Glomerular visceral epithelial cell (primary cell): Measurements from ENCODE around the gene NHEJ1.

Experiments
- DNase-seq: peaks from one replicate; pipeline ENCODE4 v3.0.0-alpha.2; 2016; ENCODE audit errors: extremely low spot score

The NHEJ1 gene

DNA sequence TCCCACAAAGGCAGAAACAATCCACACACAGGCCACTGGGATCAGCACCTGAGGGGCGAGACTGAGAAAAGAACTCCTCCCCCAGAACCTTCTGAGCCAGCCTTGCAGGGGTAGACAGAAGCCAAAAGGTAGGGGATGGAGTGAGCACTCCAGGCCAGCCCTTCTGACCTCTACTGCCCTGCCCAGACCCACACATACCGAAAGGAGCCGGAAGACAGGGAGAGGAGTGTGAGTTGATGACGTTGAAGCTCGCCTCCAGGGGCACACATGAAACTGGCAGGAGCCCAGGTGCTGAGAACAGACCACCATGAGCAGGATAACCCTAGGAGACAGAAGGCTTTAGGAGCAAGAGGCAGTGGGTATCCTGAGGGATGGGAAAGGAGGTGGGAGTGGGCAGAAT, 7.4 kb upstream of the NHEJ1 start:
- no peak for DNase-seq

DNA sequence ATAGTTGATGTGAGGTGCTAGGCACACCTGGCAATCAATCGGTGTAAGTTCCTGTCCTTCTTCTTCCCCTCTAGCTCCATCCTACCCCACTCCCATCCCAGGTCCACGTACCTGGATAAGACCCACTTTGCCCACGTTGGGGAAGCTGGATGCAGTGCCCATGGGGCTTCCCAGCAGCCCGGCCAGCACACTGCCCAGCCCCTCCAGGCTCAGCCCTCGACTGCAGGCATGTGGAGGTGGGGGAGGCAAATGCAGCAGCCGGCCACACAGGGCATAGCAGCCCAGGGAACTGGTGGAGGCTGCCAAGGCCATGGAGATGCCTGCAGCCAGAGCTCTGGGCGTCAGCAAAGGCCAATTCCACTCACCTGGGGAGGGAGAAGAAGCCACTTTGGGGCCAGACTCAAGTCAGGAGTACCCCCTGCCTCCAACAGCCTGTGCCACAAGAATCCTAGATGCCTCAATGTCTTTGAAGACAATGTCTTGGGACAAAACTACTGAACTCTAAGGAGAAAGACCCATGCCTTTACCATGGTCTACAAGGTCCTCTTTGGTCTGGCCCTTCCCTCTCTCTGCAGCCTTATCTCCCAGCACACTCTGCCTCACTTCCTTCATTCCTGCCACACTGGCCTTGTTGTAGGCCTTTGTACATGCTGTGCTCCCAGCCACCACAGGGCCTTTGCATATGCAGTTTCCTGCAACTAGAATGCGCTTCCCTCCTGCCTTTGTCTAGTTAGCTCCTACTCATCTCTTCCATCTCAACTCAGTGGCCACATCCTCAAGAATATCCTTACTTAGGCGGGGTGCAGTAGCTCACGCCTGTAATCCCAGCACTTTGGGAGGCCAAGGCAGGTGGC, 4.7 kb upstream of the NHEJ1 start:
- DNase-seq, result no peak

DNA sequence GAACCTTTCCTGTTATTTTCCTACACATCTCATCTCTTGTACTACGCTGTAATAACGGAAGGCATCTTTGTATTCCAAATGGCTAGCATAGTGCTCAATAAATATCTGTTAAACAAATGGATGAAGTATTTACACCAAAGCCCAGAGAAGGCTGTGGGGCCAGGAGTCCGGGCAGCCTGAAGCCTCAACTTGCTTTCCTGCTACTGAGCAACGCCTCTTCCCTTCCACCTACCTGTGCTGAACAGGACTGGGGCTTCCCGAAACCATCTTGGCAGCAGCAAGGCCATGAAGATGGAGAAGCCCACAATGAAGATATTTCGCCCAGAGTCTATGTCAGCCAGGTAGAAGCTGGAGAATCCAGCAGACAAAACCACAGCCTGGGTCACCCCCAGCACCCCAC, 2.5 kb upstream of the NHEJ1 start:
- DNase-seq, result no peak

DNA sequence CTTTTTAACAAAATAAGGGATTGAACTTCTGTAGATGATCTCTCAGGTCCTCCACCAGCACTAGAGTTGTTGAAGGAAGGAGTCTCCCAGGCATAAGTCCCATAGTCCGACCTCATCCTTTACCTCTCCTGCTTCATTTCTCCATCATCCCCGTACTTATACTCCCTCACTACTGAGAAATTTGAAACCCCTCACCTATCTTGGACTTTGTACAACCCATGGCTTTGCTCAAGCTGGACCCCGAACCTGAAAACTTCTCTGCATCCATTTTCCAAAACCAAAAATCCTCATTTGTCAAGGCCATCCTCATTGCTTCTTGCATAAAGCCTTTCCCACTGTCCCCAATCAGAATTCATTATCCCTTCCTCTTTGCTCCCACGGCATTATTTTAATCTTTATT, 482 bp upstream of the NHEJ1 start:
- no peak for DNase-seq

DNA sequence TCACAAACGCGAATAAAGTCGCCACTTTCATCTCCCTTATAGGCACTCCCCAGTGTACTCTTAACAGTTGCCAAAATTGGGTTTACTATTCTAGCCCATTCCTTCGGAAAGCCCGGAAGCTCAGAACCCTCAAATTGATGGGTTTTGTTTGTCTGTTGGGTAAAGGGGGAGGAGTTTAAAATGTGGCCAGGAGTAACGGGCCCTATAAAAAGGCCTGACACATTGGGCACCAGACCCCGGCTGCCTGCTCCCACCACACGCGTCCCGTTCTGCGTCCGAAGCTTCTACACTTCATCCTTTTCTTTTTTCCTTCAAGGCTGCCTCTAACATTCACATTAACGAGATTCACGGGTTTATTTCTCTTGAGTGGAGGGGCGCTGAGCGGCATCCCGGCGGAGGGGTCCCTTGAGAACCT, 837 bp downstream of the NHEJ1 start:
- DNase-seq, result no peak

DNA sequence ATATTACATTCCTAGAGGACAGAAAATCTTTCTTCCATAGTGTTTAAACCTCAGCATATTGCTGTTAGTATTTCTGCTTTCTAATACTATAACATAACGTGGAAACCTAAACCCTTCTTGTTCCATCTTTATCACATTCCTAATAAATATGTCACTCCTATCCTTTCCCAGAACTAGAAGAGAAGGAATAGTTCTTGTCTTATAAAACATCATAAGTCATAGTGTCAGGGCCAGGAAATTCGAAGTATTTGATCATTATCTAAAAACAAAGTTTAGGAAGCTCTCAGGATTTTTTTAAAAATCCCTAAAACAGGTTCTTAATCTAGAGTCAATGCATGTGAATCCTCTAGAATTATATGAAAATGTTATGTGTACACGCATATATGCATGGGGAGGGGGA, 2.0 kb downstream of the NHEJ1 start:
- DNase-seq, result no peak

DNA sequence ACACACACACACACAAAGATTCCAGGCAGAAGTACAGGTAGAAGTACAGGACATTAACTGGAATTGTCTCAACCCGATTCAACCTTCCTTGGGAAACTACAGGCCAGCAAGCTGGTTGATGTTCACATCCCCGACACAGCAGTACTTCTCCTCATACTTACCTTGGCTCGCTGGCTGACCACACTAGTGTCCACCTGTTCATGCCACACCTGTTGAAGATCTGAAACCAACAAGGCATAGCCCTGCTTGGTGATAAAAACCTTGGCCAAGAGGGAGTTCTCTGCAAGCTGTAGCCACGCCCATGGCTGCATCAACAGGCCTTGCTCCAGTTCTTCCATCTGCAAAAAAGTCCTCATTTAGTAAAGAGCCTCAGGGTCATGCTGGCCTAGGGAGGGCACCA, 2.6 kb downstream of the NHEJ1 start:
- no peak for DNase-seq

DNA sequence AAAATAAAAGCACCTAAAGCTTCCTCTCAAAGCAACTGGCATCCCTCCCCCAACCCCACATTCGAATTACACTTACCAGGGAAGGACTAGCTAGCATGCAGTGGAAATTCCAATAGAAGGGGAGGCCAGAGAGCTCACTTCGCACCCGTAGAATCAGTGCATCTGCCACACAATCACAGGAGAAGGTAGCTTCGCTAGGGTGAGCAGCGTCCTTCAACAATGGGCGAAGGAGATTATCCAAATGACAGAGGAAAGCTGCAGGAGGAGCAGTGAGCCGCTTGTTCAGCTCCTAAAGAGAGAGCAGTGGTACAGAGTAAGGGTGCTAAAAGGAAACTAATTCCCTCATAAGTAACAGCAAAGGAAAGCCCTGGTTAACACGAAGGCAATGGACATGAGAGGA, 3.2 kb downstream of the NHEJ1 start:
- DNase-seq, result no peak

DNA sequence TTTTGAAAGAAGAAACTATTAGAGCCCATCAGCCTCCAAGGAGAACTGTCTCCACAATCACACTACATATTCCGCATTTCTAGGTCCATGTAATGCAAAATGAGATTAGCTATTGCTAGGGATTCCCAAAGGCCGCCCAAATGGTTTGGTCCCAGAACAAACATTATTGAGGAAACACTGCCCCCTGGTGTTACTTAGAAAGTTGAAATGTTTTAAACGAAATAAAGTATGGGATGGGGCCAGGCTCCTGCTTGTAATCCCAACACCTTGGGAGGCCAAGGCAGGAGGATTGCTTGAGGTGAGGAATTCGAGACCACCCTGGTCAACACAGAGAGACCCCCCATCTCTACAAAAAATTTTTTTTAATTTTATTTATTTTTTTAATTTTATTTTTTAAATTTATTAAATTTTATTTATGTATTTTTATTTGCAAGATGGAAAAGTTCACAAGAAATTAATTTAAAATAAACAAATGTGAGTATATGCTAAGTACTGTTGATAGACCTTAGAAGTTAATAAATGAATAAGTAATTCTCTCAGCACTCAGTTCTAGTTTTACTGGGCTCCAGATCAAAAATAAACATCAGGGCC, 5.5 kb downstream of the NHEJ1 start:
- DNase-seq, result peak; percentile 82

DNA sequence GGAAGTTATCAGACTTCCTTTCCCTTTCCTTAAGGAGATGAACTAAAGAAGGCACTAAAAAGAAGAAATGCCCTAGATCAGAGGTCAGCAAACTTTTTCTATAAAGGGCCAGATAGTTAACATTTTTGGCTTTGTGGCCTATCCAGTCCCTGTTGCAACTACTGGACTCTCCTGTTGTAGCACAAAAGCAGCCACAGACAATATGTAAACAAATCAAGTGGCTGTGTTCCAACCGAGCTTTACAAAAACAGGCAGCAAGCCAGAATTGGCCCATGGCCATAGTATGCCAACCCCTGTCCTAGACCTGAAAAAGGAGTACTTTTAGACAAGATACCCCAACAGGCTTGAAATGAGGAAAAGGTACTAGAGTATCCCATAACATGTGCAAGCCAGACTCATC, 10.9 kb downstream of the NHEJ1 start:
- no peak for DNase-seq

DNA sequence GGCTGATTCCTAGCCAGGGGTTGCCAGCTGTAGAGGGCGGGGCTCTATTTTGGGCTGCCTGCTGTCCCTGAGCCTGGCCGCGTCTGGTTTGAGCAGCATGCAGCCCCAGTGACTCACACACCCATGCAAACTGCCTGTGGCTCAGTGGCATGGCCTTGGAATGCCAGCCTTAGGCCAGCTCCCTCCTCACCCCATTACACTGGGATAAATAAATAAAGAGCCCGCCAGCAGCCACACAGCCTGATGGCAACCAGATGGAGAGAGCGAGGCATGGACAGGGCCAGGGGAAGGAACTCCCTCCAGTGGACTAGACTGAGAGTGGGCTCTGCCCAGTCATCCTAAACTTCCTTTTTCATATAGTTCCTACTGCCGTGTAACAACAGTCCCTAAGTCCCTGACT, 18.3 kb downstream of the NHEJ1 start:
- peak; percentile 82 for DNase-seq

DNA sequence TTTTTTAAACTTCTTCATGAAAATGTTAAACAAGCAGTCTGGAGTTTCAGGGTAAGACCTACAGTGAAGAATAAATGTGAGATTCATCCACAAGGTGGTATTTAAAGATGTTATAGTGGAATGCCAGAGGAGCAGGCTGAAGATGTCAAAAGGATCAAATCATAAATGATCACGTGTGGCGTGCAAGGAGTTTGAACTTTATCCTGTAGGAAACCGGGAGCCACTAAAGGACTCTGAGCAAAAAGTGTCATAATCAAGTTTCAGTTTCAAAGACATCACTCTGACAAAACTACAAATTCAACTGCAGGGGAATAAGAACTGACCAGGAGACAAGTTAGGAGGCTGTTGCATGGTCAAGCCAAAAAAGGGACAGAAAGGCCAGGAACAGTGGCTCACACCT, 19.9 kb downstream of the NHEJ1 start:
- no peak for DNase-seq

DNA sequence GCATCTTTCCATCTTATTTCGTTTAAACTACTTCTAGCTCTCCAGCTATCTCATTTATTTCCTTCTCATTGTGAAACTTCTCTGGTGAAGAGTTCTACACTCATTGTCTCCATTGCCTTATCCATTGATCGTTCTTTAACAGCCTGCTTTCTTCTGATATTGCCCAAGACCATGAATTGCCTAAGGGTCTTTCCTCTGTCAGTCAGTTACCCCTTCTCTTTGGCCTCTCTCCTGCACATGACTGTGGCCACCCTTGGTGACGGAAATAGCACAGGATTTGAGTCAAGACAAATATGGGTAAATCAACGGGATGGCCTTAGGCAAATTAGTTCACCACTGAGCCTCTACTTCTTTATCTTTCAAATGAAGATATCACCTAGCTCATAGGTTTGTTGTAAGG, 26.6 kb downstream of the NHEJ1 start:
- no peak for DNase-seq

DNA sequence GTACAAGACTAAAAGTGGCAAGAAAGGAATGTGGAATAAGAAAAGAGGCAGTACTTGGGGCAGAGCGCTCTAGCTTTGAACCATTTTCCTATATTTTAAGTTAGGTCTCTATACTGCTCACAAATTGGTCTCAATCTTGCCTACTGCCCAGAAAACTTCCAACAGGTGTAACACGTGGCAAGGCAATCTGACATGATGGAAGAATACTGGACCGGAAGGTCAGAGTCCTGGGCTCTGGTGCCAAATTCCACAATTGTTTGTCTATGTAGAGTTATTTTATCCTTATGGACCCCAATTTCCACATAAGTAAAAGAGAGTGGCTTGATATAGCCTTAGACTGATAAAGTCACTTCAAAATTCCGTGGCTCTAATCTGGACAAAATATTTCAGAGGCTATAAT, 28.9 kb downstream of the NHEJ1 start:
- DNase-seq, result no peak

DNA sequence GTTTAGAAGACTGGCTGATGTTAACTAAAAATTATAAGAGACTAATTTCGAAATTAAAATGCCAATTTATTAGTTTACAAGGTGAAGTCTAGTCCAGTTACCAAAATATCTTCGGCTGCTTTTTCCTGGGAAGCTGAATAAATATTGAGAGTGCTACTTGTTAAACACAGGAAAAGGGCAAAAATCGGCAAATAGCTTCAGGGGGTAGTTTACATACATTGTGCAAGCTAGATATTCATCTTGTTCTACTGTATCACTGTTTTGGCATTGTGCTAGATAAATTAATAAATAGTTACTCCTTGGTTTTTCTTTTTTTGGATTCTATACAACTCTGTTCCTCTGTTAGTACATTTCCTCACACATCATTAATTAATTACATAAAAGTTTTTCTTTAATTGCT, 29.3 kb downstream of the NHEJ1 start:
- DNase-seq, result no peak

DNA sequence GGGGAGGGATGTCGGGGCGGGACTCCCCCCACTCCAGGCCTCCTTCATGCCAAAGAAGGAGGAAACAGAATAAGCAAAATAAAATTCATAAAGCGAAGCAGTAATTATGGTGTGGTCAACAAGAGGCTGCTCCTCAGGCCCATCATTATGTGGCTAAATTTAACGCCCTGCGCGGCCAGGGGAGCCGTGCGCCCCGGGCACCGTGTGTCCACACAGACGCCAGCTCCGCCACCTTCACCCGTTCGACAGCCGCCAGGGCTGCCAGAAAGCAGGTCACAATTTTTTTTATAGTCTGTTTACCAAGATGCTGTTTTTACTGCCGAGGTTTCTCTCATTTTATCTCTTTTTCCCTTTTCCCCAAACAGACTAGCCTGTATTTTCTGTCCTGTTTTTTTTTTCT, 31.0 kb downstream of the NHEJ1 start:
- no peak for DNase-seq

DNA sequence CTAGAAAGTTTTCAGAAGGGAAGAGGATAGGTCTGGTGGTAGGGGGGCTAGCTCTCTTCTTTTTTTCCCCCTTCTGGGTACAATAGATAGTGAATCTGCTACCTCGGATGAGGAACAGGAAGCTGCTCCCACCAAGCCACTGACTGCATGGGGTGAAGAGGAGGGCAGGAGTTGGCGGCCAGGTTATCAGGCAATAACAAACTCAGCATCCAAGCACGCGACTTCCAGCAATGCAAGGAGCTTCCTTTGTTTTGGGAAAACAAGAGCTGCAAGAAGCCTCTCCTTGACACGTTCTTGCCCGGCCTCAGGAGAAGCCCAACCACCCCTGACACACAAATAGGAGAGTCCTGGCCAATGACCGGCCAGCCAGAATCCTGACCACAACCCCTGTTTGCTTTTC, 32.2 kb downstream of the NHEJ1 start:
- no peak for DNase-seq

DNA sequence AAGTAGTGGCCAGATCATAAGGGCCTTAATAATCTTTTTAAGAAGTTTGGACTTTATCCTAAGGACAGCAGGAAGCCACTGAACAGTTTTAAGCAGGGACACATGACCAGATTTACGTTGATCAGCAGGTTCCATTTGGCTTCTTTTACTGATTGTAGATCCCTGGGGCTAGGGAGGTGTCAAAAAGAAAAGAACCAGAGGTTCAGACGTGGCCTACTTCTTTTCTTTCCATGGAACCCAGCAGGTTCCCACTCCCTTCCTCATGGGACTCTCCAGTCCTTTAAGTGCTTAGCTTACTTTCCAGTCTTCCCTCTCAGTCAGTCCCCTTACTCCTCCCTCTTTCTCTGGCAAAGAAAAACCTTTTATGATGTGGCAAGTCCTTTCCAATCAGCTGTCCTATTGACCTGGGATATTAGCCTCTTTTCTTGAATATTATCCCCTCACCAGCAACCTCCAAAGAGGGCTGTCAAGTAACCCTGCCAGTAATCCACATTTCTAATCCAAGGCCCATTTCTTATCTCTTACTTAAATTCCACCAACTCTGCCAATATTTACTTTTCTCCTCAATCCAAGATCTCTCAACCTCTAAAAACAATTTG, 33.5 kb downstream of the NHEJ1 start:
- DNase-seq, result no peak

DNA sequence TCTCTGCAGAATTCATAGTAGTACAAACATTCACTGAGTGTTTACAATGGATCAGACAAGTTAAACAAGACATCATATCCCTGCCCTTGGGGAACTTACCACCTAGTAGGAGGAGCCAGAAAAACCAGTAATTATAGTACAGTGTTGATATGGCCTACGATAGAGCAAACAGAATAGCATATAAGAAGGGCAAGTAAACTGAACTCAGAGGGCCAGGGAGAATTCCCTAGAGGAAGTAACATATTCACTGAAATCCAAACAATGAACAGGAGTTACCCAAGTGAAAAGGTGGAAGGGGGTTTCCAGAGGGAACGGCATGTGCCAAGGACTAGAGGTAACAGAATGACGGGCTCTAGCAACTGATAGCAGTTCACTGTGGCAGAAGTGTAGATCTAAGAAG, 34.1 kb downstream of the NHEJ1 start:
- no peak for DNase-seq

DNA sequence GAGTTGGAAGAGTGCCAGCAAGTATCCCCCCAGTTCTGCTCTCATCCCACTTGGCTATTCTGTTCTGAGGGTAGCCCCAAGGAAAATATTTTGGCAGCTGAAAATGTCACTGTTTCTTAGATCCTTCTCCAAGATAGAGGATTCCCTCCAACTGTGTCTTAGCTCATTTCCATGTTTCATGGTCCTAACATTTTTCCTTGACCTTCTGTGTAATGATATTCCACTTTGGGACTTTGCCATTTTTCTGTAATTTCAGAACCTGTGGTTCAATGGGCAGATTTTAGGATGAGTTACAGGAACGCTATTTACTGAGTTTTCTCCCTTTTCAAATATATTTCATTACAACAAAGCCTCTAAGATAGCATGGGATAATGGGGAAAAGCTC, 34.7 kb downstream of the NHEJ1 start:
- no peak for DNase-seq

DNA sequence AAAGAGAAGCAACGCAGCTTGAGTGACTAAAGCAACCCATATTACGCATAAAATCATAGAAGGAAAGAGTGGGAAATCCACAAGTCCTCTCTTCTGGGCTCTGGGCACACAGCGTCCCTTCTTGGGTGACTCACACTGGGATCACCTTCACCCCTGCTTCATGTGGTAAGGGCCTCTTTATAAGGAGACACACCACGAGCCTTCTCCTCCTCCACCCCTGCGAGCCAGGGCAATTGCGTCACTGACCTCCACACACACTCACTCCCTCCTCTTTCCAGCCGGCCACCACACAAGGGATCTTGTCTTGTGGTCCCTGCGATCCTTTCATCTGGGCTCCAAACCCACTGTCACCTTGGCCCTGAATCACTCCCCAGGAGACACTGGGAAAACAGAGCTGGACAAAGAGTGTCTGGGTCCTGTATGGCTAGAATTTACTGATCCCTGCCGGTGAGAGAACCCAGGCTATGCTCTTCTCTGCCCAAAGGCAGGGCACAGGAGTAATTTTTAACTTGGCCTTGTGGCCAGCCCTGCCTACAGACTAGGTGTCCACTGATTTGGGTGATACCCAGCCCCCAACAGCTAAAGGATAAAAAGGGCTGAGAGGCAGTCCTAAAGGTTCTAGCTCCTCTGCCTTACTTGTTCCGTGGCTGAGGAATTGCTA, 35.3 kb downstream of the NHEJ1 start:
- peak; percentile 89 for DNase-seq

DNA sequence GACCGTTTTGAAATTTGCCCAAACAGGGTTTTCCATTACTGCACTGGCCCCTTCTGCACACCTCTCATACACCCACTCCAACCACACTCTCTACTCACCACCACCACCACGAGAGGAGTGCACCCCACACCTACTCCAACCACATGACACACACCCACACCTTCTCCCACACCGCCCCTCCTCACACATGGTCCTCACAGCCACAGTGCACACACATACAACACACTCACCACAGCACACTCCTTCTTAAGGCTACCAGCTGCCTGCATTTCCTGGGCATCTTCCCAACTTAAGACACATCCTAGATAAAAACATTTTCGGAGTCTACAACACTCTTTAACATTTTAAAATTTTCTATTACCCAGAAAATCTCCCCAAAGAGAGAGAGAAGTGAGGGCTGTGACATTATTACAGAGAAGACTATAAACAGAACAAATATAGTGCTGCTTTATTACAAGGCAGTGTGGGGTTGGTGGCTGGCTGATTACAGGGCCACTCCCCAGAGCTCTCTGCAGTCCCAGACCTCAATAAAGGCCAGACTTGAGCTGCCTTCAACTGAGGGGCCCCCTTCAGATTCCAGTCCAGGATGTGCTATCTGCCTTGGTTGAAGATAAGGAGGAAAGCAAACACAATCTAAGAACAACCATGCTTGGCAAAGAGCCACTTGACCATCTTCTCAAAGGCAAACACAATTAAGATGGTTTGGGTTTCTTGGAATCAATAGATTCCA, 36.1 kb downstream of the NHEJ1 start:
- DNase-seq, result no peak
